Measurements from ENCODE around the gene ASIC1.

- TF ChIP-seq CTCF (IDR thresholded peaks at IDR 0.05; ENCODE audit: insufficient read depth, low read length, poor library complexity, severe bottlenecking) (no peak), EZH2phosphoT487 (conservative IDR thresholded peaks at IDR 0.05; ENCODE audit: low read length) (no peak)
These were observed 15.4 kb upstream of the ASIC1 start for GRCh38 chr12:50041962-50042361.

All from SU-DHL-6 (cell line).